Measurements from ENCODE around the gene ABTB2.

- TF ChIP-seq CTCF (IDR thresholded peaks at IDR 0.05): no peak
- no peak for TF ChIP-seq POLR2A (IDR thresholded peaks at IDR 0.05)
Measured at GRCh38 chr11:34111722-34112270, 246.0 kb downstream of the ABTB2 start.
